ENCODE measurements around the gene MAGEA6. TPM values are rescaled to one million over a fixed set of nuclear protein-coding genes. Genes with fewer than 3 reads are reported as not detected.
"Not testable (repeated sequence)": the region's sequence is repeated elsewhere in the genome, so short reads cannot be mapped to it uniquely, and the experiment has no call there.

MAGEA6 gene
- total RNA-seq, 1 experiment from 2014 or later: not detected

GRCh38 chrX:152798945-152799344, 29.5 kb upstream of the MAGEA6 start:
- Mint-ChIP-seq H3K27me3 (ENCODE audit: unreplicated experiment) (peaks cover 69% of the 10 kb centered on the region), H3K36me3 (ENCODE audit: insufficient read depth, unreplicated experiment) (no peaks in the 10 kb centered on the region), H3K9me3 (ENCODE audit: low read depth, unreplicated experiment) (no peaks in the 10 kb centered on the region), H3K4me3 (ENCODE audit: low read depth, unreplicated experiment) (no peak overlapping the region), H3K4me1 (ENCODE audit: low read depth, unreplicated experiment) (no peaks in the 10 kb centered on the region), H3K27ac (ENCODE audit: unreplicated experiment) (no peak overlapping the region)
- DNase-seq: no peak
- BruUV-seq (replicated peaks): no TSS peak
- TF ChIP-seq CTCF (IDR thresholded peaks at IDR 0.05; ENCODE audit: unreplicated experiment): no peak
- CTCF ChIA-PET: no interaction called here
- intact Hi-C loops (cut with micrococcal nuclease; ENCODE audit: unreplicated experiment): no loop called here

- BruUV-seq (replicated peaks); H3K27me3 Mint-ChIP-seq (ENCODE audit: unreplicated experiment); H3K4me3 Mint-ChIP-seq (ENCODE audit: low read depth, unreplicated experiment); DNase-seq; H3K9me3 Mint-ChIP-seq (ENCODE audit: low read depth, unreplicated experiment); H3K27ac Mint-ChIP-seq (ENCODE audit: unreplicated experiment); CTCF ChIA-PET; H3K4me1 Mint-ChIP-seq (ENCODE audit: low read depth, unreplicated experiment); intact Hi-C loops (cut with micrococcal nuclease; ENCODE audit: unreplicated experiment); H3K36me3 Mint-ChIP-seq (ENCODE audit: insufficient read depth, unreplicated experiment): not testable (repeated sequence)
Observed at GRCh38 chrX:152787062-152787461, 17.6 kb upstream of the MAGEA6 start.

GRCh38 chrX:152766562-152766961, 2.9 kb downstream of the MAGEA6 start:
- not testable (repeated sequence) for BruUV-seq (replicated peaks); H3K4me3 Mint-ChIP-seq (ENCODE audit: low read depth, unreplicated experiment)

GRCh38 chrX:152761582-152761981, 7.9 kb downstream of the MAGEA6 start:
- CTCF ChIA-PET: not testable (repeated sequence)

More at GRCh38 chrX:152766562-152766961, 2.9 kb downstream of the MAGEA6 start:
- DNase-seq; H3K27me3 Mint-ChIP-seq (ENCODE audit: unreplicated experiment); H3K27ac Mint-ChIP-seq (ENCODE audit: unreplicated experiment); H3K9me3 Mint-ChIP-seq (ENCODE audit: low read depth, unreplicated experiment); H3K4me1 Mint-ChIP-seq (ENCODE audit: low read depth, unreplicated experiment); H3K36me3 Mint-ChIP-seq (ENCODE audit: insufficient read depth, unreplicated experiment); intact Hi-C loops (cut with micrococcal nuclease; ENCODE audit: unreplicated experiment): not testable (repeated sequence)
- CTCF ChIA-PET: interaction anchor here (0.6 kb wide), 1 partner anchor 136 kb away, joined by 3 read pairs; no protein-coding TSS in a partner anchor

GRCh38 chrX:152759544-152759943, 9.9 kb downstream of the MAGEA6 start:
- H3K27ac Mint-ChIP-seq (ENCODE audit: unreplicated experiment); BruUV-seq (replicated peaks); DNase-seq; H3K4me1 Mint-ChIP-seq (ENCODE audit: low read depth, unreplicated experiment); H3K36me3 Mint-ChIP-seq (ENCODE audit: insufficient read depth, unreplicated experiment); H3K4me3 Mint-ChIP-seq (ENCODE audit: low read depth, unreplicated experiment); intact Hi-C loops (cut with micrococcal nuclease; ENCODE audit: unreplicated experiment); CTCF ChIA-PET; H3K9me3 Mint-ChIP-seq (ENCODE audit: low read depth, unreplicated experiment); H3K27me3 Mint-ChIP-seq (ENCODE audit: unreplicated experiment): not testable (repeated sequence)

More at GRCh38 chrX:152761582-152761981, 7.9 kb downstream of the MAGEA6 start:
- intact Hi-C loops (cut with micrococcal nuclease; ENCODE audit: unreplicated experiment); H3K4me3 Mint-ChIP-seq (ENCODE audit: low read depth, unreplicated experiment); H3K27me3 Mint-ChIP-seq (ENCODE audit: unreplicated experiment); H3K27ac Mint-ChIP-seq (ENCODE audit: unreplicated experiment); H3K36me3 Mint-ChIP-seq (ENCODE audit: insufficient read depth, unreplicated experiment); BruUV-seq (replicated peaks); DNase-seq; H3K4me1 Mint-ChIP-seq (ENCODE audit: low read depth, unreplicated experiment); H3K9me3 Mint-ChIP-seq (ENCODE audit: low read depth, unreplicated experiment): not testable (repeated sequence)

- DNase-seq; H3K27me3 Mint-ChIP-seq (ENCODE audit: unreplicated experiment); H3K9me3 Mint-ChIP-seq (ENCODE audit: low read depth, unreplicated experiment); H3K36me3 Mint-ChIP-seq (ENCODE audit: insufficient read depth, unreplicated experiment); H3K4me3 Mint-ChIP-seq (ENCODE audit: low read depth, unreplicated experiment); BruUV-seq (replicated peaks); H3K4me1 Mint-ChIP-seq (ENCODE audit: low read depth, unreplicated experiment); intact Hi-C loops (cut with micrococcal nuclease; ENCODE audit: unreplicated experiment); H3K27ac Mint-ChIP-seq (ENCODE audit: unreplicated experiment); CTCF ChIA-PET: not testable (repeated sequence)
Observed at GRCh38 chrX:152758918-152759317, 10.6 kb downstream of the MAGEA6 start, which contains the start of gene CSAG3. Gene CSAG3 (plus strand): TSS chrX:152759218.

GRCh38 chrX:152754871-152755270, 14.6 kb downstream of the MAGEA6 start:
- H3K9me3 Mint-ChIP-seq (ENCODE audit: low read depth, unreplicated experiment); H3K36me3 Mint-ChIP-seq (ENCODE audit: insufficient read depth, unreplicated experiment); H3K4me3 Mint-ChIP-seq (ENCODE audit: low read depth, unreplicated experiment); H3K27ac Mint-ChIP-seq (ENCODE audit: unreplicated experiment); CTCF ChIA-PET; H3K27me3 Mint-ChIP-seq (ENCODE audit: unreplicated experiment); DNase-seq; H3K4me1 Mint-ChIP-seq (ENCODE audit: low read depth, unreplicated experiment); intact Hi-C loops (cut with micrococcal nuclease; ENCODE audit: unreplicated experiment); BruUV-seq (replicated peaks): not testable (repeated sequence)

GRCh38 chrX:152753686-152754650, 15.5 kb downstream of the MAGEA6 start, which contains the start of gene MAGEA2:
Gene MAGEA2 (minus strand): TSS chrX:152753842. CDS start chrX:152751363, 2,479 bp downstream.
- intact Hi-C loops (cut with micrococcal nuclease; ENCODE audit: unreplicated experiment); DNase-seq; H3K9me3 Mint-ChIP-seq (ENCODE audit: low read depth, unreplicated experiment); H3K27me3 Mint-ChIP-seq (ENCODE audit: unreplicated experiment); BruUV-seq (replicated peaks); H3K27ac Mint-ChIP-seq (ENCODE audit: unreplicated experiment); H3K36me3 Mint-ChIP-seq (ENCODE audit: insufficient read depth, unreplicated experiment); CTCF ChIA-PET; H3K4me3 Mint-ChIP-seq (ENCODE audit: low read depth, unreplicated experiment); H3K4me1 Mint-ChIP-seq (ENCODE audit: low read depth, unreplicated experiment): not testable (repeated sequence)

Data from Calu3 (cell line).